Stimulated activated CD4-positive, alpha-beta T cell treated with anti-CD3 and anti-CD28 coated beads, Interleukin-4, amount 100 ng/mL, for 24 hours (primary cell): ENCODE results near the gene AMOTL2.
A peak's percentile ranks its signal among the peaks of the same experiment; 100 is the strongest.

Source experiments
- DNase-seq: peaks from one replicate; pipeline ENCODE4 v3.0.0-alpha.2; 2020

AMOTL2 gene

GRCh38 chr3:134378384-134378783 lies 4.1 kb upstream of the AMOTL2 start:
- DNase-seq, result peak; percentile 17

GRCh38 chr3:134377896-134378295 lies 3.6 kb upstream of the AMOTL2 start:
- DNase-seq, result no peak

GRCh38 chr3:134376786-134377426 lies 2.7 kb upstream of the AMOTL2 start:
- DNase-seq, result no peak

GRCh38 chr3:134376385-134376765 lies 2.1 kb upstream of the AMOTL2 start:
- DNase-seq, result no peak

GRCh38 chr3:134375582-134376384 lies 1.5 kb upstream of the AMOTL2 start:
- DNase-seq, result no peak

GRCh38 chr3:134374791-134375581 lies 739 bp upstream of the AMOTL2 start:
- no peak for DNase-seq

- no peak for DNase-seq
Observed at GRCh38 chr3:134373271-134374104, 759 bp downstream of the AMOTL2 start.

- no peak for DNase-seq
Observed at GRCh38 chr3:134372396-134373270, 1.6 kb downstream of the AMOTL2 start.

- DNase-seq, result no peak
Observed at GRCh38 chr3:134371542-134372324, 2.5 kb downstream of the AMOTL2 start.

- DNase-seq, result no peak
Observed at GRCh38 chr3:134370611-134371531, 3.4 kb downstream of the AMOTL2 start.

- DNase-seq, result no peak
Observed at GRCh38 chr3:134369861-134370596, 4.2 kb downstream of the AMOTL2 start.

GRCh38 chr3:134369231-134369741 lies 5.0 kb downstream of the AMOTL2 start:
- no peak for DNase-seq

GRCh38 chr3:134368751-134369105 lies 5.5 kb downstream of the AMOTL2 start:
- DNase-seq, result no peak

- DNase-seq, result no peak
Observed at GRCh38 chr3:134367869-134368750, 6.1 kb downstream of the AMOTL2 start.

- DNase-seq, result no peak
Observed at GRCh38 chr3:134366928-134367811, 7.1 kb downstream of the AMOTL2 start.

- no peak for DNase-seq
Observed at GRCh38 chr3:134366221-134366927, 7.9 kb downstream of the AMOTL2 start.
